UCSD-AML1 (cell line): Measurements from ENCODE around the gene PLPPR5.
"Not testable (repeated sequence)": the region's sequence is repeated elsewhere in the genome, so short reads cannot be mapped to it uniquely, and the experiment has no call there.

Source experiments
- DNase-seq: peaks from one replicate; lab custom pipeline; 2025; ENCODE audit not compliant: unreplicated experiment; lab: John Stamatoyannopoulos, UW

PLPPR5 gene, protein sequence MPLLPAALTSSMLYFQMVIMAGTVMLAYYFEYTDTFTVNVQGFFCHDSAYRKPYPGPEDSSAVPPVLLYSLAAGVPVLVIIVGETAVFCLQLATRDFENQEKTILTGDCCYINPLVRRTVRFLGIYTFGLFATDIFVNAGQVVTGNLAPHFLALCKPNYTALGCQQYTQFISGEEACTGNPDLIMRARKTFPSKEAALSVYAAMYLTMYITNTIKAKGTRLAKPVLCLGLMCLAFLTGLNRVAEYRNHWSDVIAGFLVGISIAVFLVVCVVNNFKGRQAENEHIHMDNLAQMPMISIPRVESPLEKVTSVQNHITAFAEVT

GRCh38 chr1:99004861-99005442 is at the start of gene PLPPR5:
Gene PLPPR5 (minus strand): TSS chr1:99004861. CDS start chr1:99004671, 190 bp downstream.
- DNase-seq: no peak

DNA sequence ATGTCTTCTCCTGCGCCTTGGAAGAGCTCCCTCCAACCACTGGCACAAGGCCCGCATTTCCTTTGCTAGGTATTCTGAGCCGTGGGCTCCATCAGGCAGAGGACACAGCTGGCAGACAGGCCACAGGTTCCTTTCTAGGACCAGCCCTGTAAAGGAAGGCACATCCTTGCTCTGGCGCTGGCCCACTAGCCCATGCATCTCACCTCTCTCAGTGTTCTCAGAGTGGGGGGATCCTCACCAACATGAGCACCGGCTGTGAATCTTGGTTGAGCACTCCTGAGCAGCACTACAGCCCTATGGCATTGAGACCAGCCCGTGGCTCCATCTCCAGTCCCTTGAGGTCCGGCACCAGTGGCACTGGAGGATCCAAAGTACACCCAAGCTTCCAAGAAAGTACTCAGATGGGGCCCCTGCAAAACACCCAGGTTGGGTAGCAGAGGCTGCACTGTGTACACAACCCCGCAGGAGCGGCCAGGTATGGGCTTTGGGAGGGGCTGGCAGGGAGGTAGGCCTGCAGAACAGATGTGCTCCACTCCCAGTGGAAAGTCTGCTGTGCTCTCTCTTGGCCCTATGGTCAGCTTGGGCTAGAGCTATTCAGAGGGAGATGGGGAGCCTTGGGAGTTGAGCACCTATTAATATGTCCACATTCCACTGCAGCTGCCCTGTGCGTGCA is 47.1 kb upstream of the PLPPR5 start:
- DNase-seq: no peak

DNA sequence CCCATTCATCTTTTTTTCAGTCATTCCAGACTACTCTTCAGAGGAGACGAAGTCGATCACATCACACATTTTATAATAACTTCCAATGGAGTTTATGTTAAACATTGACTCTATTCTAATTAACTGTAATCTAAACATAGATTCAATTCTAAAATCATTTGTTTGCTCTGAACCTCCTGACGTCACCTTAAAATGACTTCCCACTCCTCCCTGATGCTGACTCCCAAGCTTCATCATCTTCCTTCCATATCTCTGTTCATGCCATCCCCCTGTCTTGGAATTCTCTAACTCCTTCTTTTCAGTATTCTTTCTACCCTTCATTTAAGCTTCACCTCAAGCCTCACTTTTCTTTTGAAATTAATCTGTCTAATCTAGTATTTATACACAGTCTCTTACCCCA is 45.1 kb upstream of the PLPPR5 start:
- DNase-seq: no peak

DNA sequence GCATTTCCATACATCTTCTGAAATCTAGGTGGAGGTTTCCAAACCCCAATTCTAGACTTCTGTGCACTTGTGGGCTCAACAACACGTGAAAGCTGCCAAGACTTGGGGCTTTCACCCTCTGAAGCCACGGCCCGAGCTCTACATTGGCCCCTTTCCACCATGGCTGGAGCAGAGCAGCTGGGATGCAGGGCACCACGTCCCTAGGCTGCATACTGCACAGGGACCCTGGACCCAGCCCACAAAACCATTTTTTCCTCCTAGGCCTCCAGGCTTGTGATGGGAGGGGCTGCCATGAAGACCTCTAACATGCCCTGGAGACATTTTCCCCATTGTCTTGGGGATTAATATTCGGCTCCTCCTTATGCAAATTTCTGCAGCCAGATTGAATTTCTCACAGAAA is 32.1 kb upstream of the PLPPR5 start:
- not testable (repeated sequence) for DNase-seq

- DNase-seq: no peak
Measured at GRCh38 chr1:99018313-99018712, 13.7 kb upstream of the PLPPR5 start.

- DNase-seq: no peak
Measured at GRCh38 chr1:99017655-99018054, 13.0 kb upstream of the PLPPR5 start.

GRCh38 chr1:99010679-99011078 is 6.0 kb upstream of the PLPPR5 start:
- DNase-seq: no peak

- DNase-seq: no peak
Measured at GRCh38 chr1:99007366-99007765, 2.7 kb upstream of the PLPPR5 start.

DNA sequence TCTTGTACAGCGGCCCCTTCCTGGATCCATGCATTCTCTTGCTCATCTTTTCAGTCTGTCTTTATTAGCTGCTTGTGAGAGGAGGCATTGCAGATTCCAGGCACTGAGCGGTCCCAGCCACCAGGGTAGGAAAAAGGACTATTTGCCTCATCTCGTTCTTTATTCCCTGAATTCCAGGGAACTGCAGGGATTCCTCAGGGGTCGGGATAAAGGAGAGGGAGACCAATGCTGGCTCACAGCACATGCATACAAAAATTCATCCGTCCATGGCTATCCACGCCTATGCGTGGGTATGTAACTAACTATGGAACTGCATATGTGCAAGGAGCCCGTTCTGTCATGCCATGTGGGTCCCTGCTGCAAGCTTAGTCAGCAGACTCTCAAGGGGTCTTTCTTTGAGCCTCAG is 879 bp upstream of the PLPPR5 start:
- DNase-seq: no peak

- no peak for DNase-seq
Measured at GRCh38 chr1:99004254-99004860, 304 bp downstream of the PLPPR5 start.

DNA sequence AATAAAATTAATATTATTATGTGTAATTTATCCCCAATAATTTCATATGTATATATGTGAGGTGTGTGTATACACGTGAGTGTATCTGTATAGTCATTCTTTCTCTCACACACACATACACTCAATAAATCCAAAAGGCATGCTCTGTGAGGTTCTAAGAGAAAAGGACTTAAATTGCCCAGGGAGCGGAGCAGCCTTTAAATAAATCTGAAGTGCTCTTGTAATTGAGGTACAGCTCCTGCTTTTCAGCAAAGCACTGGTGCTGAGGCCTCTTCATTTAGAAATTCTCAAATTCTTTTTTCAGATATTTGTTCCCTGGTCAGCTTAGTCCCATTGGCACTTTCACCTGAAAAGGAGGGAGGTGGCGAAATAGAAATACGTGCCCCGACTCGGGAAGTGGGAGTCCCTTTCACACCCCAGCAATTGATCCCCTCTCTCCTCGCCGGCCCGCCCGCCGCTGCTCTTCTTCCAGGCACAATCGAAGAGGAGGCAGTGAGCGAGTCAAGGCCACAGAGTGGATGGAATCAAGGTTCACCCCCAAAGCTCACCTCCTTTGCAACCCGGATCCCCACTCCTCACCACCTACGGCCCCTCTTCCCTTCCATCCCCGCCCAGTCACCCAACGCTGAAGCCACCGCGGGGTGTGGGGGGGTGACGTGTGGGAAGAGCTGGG is 944 bp downstream of the PLPPR5 start:
- no peak for DNase-seq

- DNase-seq: no peak
Measured at GRCh38 chr1:98992844-98993243, 11.8 kb downstream of the PLPPR5 start.

DNA sequence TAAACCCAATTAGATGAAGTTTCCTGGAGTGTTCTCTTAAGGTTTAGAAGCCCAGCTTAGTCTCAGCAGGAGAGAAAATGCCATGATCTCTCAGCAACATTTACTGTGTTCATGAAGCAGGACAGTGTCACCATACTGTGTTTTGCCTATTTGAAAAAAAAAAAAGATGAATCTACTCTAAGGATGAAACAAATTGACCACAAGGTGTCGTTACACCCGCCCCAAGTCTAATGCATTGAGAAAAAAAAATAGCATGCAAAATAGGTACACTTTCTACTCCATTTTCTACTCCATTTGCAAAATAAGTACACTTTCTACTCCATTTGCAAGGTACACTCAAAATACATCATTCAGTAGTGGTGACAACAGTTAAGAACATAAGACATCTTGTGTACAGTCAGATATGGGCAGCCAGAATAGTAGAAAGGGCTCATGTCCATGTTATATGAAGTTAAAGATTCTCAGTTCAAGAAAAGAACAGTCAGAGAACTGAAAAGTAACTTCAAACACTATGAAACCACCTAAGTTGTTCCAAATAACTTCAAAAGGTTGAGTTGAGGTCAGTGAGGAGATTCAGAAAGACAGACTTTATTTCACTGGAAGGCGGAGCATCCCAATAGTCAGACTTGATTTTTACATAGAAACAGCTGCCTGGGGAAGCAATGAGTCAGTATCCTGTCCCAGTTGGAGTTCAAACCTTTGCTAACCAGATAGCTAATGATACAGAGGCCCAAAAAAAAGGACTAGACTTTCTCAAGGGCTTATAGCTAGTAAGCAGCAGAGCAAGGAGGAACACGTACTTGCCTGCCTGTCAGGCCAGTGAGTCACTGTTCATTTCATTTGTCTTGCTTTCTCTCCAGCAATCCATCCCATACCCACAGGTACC is 13.3 kb downstream of the PLPPR5 start:
- no peak for DNase-seq

DNA sequence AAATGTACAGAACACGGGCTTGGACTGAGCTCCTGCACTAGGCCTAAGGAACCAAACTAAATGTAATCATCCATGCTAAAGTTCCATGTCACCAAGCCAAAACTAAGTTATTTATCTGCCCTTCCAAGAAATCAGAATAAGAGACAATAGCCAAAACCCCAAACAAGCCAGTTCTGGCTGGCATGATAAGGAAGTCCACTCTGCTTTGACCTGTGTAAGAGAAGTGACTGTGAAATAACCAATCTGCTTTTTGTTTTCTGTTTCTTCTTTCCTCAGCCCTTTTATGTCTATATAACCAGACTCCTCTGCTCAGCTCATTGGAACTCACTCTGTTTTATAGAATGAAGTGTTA is 15.1 kb downstream of the PLPPR5 start:
- no peak for DNase-seq

DNA sequence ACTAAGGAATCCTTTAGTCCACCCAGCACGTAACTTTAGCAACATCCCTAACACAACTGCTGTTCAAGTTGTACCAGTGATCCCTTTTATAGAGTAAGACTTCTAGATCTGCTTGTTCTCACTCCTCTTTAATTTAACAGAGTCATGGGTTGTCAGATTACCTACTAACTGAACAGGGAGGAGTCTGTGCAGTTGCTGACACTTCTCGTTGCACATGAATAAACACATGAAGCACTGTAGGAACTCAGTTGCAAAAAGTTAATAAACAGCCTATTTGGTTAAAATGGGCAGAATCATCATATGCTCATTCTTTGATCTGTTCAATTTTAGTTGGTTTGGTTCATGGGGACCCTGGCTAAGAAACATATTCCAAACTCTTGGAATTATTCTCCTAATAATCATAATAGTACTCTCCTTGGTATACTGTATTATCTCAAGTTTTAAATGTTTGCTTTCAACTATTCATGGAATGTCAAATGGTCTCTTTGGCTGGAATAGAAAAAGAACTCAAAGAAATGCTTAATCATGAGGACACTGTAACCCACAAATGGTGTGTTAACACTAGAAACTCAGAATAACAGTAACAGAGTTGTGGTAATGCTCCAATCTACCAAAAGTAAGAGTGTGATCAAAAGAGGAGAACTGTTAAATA is 15.6 kb downstream of the PLPPR5 start:
- no peak for DNase-seq

DNA sequence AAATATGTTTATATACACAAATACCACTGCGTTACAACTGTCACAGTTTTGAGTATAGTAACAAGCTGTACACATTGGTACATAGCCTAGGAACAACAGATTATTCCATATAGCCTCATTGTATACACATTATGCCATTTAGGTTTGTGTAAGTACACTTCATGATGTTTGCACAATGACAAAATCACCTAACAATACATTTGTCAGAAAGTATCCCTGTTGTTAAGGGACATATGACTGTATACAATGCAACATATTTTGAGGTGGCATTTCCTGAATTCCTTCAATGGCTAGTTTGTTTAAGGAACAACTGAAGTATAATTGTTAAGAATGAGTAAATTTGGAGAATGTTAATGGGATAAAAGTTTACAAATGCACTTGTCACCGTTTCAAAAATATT is 19.0 kb downstream of the PLPPR5 start:
- DNase-seq: no peak

GRCh38 chr1:98981917-98982513 is 22.6 kb downstream of the PLPPR5 start:
- DNase-seq: no peak

GRCh38 chr1:98979463-98979862 is 25.2 kb downstream of the PLPPR5 start:
- no peak for DNase-seq

GRCh38 chr1:98975810-98976209 is 28.9 kb downstream of the PLPPR5 start:
- DNase-seq: no peak

DNA sequence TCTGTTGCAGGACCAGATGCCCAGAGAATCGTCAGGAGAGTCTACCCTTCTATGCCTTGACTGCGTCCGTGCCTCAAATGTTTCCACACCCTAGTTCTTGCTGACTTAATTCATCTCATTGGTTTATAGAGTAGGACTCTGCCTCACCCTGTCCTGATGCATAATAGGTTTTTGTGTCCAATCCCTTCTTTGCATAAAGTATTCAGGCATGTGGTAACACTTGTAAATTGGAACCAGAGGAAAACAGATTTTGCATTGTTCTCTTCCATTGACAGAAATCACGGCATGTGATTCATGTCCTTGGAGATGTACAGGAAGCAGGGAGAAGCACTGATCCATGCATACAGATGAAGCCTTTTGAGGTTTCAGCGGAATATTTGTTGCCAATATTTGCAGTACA is 29.5 kb downstream of the PLPPR5 start:
- DNase-seq: no peak
